HEK293 (cell line): Measurements from ENCODE around the gene PCMT1.

ENCODE experiments used
- BCL11B ChIP-seq: fragments of 450-650 bp; formaldehyde crosslinking; IDR thresholded peaks from 2 replicates; pipeline ENCODE4 v1.5.1; 2016; ENCODE audit warnings: low read depth, missing biosample characterization, missing genetic modification characterization
- HOXD13 ChIP-seq: sonication (generic); formaldehyde crosslinking; IDR thresholded peaks from 2 replicates; pipeline ENCODE4 v1.8.0; 2022; ENCODE audit warnings: missing genetic modification reagents, borderline replicate concordance
- PRDM4 ChIP-seq: fragments of 450-650 bp; formaldehyde crosslinking; IDR thresholded peaks from 2 replicates; pipeline ENCODE4 v1.5.1; 2017; ENCODE audit warnings: missing biosample characterization, missing genetic modification characterization
- SETDB1 ChIP-seq: IDR thresholded peaks from one replicate; pipeline ENCODE4 v1.6.1; 2017; ENCODE audit warnings: mild to moderate bottlenecking, low read length, moderate library complexity, mixed read lengths; ENCODE audit not compliant: insufficient read length
- SP2 ChIP-seq: fragments of 450-650 bp; formaldehyde crosslinking; IDR thresholded peaks from 2 replicates; pipeline ENCODE4 v1.5.1; 2016; ENCODE audit warnings: missing biosample characterization, missing genetic modification characterization
- SP3 ChIP-seq: fragments of 450-650 bp; formaldehyde crosslinking; IDR thresholded peaks from 2 replicates; pipeline ENCODE4 v1.5.1; 2016; ENCODE audit warnings: missing biosample characterization, missing genetic modification characterization
- SP7 ChIP-seq: fragments of 450-650 bp; formaldehyde crosslinking; IDR thresholded peaks from 2 replicates; pipeline ENCODE4 v1.5.1; 2016; ENCODE audit warnings: missing biosample characterization, missing genetic modification characterization
- TRIM28 ChIP-seq: IDR thresholded peaks from 2 replicates; pipeline ENCODE4 v1.6.1; 2011; ENCODE audit warnings: low read length, control low read depth, borderline replicate concordance
- YY2 ChIP-seq: fragments of 450-650 bp; formaldehyde crosslinking; IDR thresholded peaks from 2 replicates; pipeline ENCODE4 v1.5.1; 2016; ENCODE audit warnings: missing biosample characterization, missing genetic modification characterization
- ZEB2 ChIP-seq: fragments of 450-650 bp; formaldehyde crosslinking; IDR thresholded peaks from 2 replicates; pipeline ENCODE4 v1.5.1; 2016; ENCODE audit warnings: missing biosample characterization, missing genetic modification characterization
- ZFP69B ChIP-seq: fragments of 450-650 bp; formaldehyde crosslinking; IDR thresholded peaks from 2 replicates; pipeline ENCODE4 v1.5.1; 2016; ENCODE audit warnings: missing biosample characterization, missing genetic modification characterization
- ZNF184 ChIP-seq: fragments of 450-650 bp; IDR thresholded peaks from 2 replicates; pipeline ENCODE4 v1.5.1; 2018; ENCODE audit warnings: missing biosample characterization, mild to moderate bottlenecking, missing genetic modification characterization
- ZNF2 ChIP-seq: fragments of 450-650 bp; formaldehyde crosslinking; IDR thresholded peaks from 2 replicates; pipeline ENCODE4 v1.5.1; 2016; ENCODE audit warnings: missing biosample characterization, missing genetic modification characterization
- ZNF221 ChIP-seq: fragments of 450-650 bp; formaldehyde crosslinking; IDR thresholded peaks from 2 replicates; pipeline ENCODE4 v1.5.1; 2017; ENCODE audit warnings: missing biosample characterization, missing genetic modification characterization, borderline replicate concordance
- ZNF274 ChIP-seq, 2 experiments: fragments of 200-500 bp in 1 of 2; fragments of 450-650 bp in 1 of 2; sonication (Bioruptor generic) in 1 of 2; formaldehyde crosslinking in 1 of 2; IDR thresholded peaks; 2 replicates each; pipeline versions ENCODE4 v1.5.1 to v1.6.1; 2014 to 2016; ENCODE audit warnings: borderline replicate concordance in 1 of 2, inconsistent platforms in 1 of 2, low read length in 1 of 2, missing biosample characterization in 1 of 2, missing genetic modification characterization in 1 of 2
- ZNF335 ChIP-seq: fragments of 450-650 bp; formaldehyde crosslinking; conservative IDR thresholded peaks from 2 replicates; pipeline ENCODE4 v1.5.1; 2016; ENCODE audit warnings: missing biosample characterization, missing genetic modification characterization
- ZNF341 ChIP-seq: fragments of 450-650 bp; formaldehyde crosslinking; IDR thresholded peaks from 2 replicates; pipeline ENCODE4; 2016; ENCODE audit warnings: low read depth, missing biosample characterization, missing genetic modification characterization
- ZNF555 ChIP-seq: fragments of 450-650 bp; formaldehyde crosslinking; conservative IDR thresholded peaks from 2 replicates; pipeline ENCODE4 v1.5.1; 2017; ENCODE audit warnings: missing biosample characterization, mild to moderate bottlenecking, missing genetic modification characterization, inconsistent platforms
- ZNF664 ChIP-seq: fragments of 450-650 bp; formaldehyde crosslinking; IDR thresholded peaks from 2 replicates; pipeline ENCODE4 v1.5.1; 2016; ENCODE audit warnings: missing biosample characterization, missing genetic modification characterization
- ZNF692 ChIP-seq: fragments of 450-650 bp; formaldehyde crosslinking; IDR thresholded peaks from 2 replicates; pipeline ENCODE4 v1.5.1; 2016; ENCODE audit warnings: missing biosample characterization, missing genetic modification characterization
- ZNF704 ChIP-seq: fragments of 450-650 bp; formaldehyde crosslinking; IDR thresholded peaks from 2 replicates; pipeline ENCODE4 v1.5.1; 2016; ENCODE audit warnings: missing biosample characterization, missing genetic modification characterization
- ZNF791 ChIP-seq: fragments of 450-650 bp; formaldehyde crosslinking; IDR thresholded peaks from 2 replicates; pipeline ENCODE4 v1.5.1; 2016; ENCODE audit warnings: missing biosample characterization, missing genetic modification characterization
- ZNF837 ChIP-seq: fragments of 450-650 bp; formaldehyde crosslinking; IDR thresholded peaks from 2 replicates; pipeline ENCODE4 v1.5.1; 2016; ENCODE audit warnings: missing biosample characterization, missing genetic modification characterization
- ZSCAN23 ChIP-seq: fragments of 450-650 bp; formaldehyde crosslinking; IDR thresholded peaks from 2 replicates; pipeline ENCODE4 v1.5.1; 2016; ENCODE audit warnings: missing biosample characterization, missing genetic modification characterization
- TF ChIP-seq, protein P1 (sequence below): fragments of 450-650 bp; IDR thresholded peaks from 2 replicates; pipeline ENCODE4 v1.5.1; 2018; ENCODE audit warnings: missing biosample characterization, mild to moderate bottlenecking, missing genetic modification characterization
- TF ChIP-seq, protein P2 (sequence below): fragments of 450-650 bp; formaldehyde crosslinking; IDR thresholded peaks from 2 replicates; pipeline ENCODE4 v1.5.1; 2016; ENCODE audit warnings: missing biosample characterization, missing genetic modification characterization
- TF ChIP-seq, protein P3 (sequence below): fragments of 450-650 bp; formaldehyde crosslinking; optimal IDR thresholded peaks from 2 replicates; pipeline ENCODE3; 2016; ENCODE audit warnings: missing biosample characterization, mild to moderate bottlenecking, missing genetic modification characterization
- TF ChIP-seq, protein P4 (sequence below): fragments of 450-650 bp; formaldehyde crosslinking; IDR thresholded peaks from 2 replicates; pipeline ENCODE4 v1.5.1; 2017; ENCODE audit warnings: missing biosample characterization, missing genetic modification characterization

PCMT1 gene

GRCh38 chr6:149746147-149746946, 3.2 kb upstream of the PCMT1 start, which contains the start of gene NUP43 (continued):
- TF ChIP-seq, protein P1, sequence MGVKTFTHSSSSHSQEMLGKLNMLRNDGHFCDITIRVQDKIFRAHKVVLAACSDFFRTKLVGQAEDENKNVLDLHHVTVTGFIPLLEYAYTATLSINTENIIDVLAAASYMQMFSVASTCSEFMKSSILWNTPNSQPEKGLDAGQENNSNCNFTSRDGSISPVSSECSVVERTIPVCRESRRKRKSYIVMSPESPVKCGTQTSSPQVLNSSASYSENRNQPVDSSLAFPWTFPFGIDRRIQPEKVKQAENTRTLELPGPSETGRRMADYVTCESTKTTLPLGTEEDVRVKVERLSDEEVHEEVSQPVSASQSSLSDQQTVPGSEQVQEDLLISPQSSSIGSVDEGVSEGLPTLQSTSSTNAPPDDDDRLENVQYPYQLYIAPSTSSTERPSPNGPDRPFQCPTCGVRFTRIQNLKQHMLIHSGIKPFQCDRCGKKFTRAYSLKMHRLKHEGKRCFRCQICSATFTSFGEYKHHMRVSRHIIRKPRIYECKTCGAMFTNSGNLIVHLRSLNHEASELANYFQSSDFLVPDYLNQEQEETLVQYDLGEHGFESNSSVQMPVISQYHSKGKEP: peak; percentile 20; the same call in 1 of the 2 replicates
- TF ChIP-seq SP2 (tag by site-specific recombination) (peak; percentile 86), TRIM28 (peak; percentile 50; the same call in 1 of the 2 replicates), ZNF664 (tag by site-specific recombination) (no peak), ZSCAN23 (tag by site-specific recombination) (no peak), HOXD13 (peak; percentile 32; the same call in 1 of the 2 replicates), ZNF2 (tag by site-specific recombination) (no peak), YY2 (peak; percentile 58; the same call in 1 of the 2 replicates), ZNF221 (tag by site-specific recombination) (no peak), ZNF837 (tag by site-specific recombination) (no peak), ZEB2 (tag by site-specific recombination) (peak; percentile 57; the same call in 1 of the 2 replicates), BCL11B (tag by site-specific recombination) (no peak), ZNF274 (IDR thresholded peaks at IDR 0.05; ENCODE audit: low read length) (no peak), ZNF274 (tag by site-specific recombination; IDR thresholded peaks at IDR 0.05; ENCODE audit: borderline replicate concordance) (no peak), ZNF704 (tag by site-specific recombination) (no peak), SP3 (tag by site-specific recombination) (peak; percentile 79), PRDM4 (tag by site-specific recombination) (no peak), ZNF555 (tag by site-specific recombination) (no peak), SETDB1 (peak; percentile 51), ZNF335 (tag by site-specific recombination) (peak; percentile 89), ZNF184 (tag by site-specific recombination) (no peak), SP7 (tag by site-specific recombination) (peak; percentile 71; the same call in 1 of the 2 replicates), ZNF341 (tag by site-specific recombination) (peak; percentile 12; the same call in 1 of the 2 replicates), ZNF791 (no peak), ZFP69B (tag by site-specific recombination) (peak; percentile 78; the same call in 1 of the 2 replicates), ZNF692 (tag by site-specific recombination) (peak; percentile 86)
- TF ChIP-seq, protein P2, sequence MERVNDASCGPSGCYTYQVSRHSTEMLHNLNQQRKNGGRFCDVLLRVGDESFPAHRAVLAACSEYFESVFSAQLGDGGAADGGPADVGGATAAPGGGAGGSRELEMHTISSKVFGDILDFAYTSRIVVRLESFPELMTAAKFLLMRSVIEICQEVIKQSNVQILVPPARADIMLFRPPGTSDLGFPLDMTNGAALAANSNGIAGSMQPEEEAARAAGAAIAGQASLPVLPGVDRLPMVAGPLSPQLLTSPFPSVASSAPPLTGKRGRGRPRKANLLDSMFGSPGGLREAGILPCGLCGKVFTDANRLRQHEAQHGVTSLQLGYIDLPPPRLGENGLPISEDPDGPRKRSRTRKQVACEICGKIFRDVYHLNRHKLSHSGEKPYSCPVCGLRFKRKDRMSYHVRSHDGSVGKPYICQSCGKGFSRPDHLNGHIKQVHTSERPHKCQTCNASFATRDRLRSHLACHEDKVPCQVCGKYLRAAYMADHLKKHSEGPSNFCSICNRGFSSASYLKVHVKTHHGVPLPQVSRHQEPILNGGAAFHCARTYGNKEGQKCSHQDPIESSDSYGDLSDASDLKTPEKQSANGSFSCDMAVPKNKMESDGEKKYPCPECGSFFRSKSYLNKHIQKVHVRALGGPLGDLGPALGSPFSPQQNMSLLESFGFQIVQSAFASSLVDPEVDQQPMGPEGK: peak; percentile 40; the same call in 1 of the 2 replicates
- TF ChIP-seq, protein P3, sequence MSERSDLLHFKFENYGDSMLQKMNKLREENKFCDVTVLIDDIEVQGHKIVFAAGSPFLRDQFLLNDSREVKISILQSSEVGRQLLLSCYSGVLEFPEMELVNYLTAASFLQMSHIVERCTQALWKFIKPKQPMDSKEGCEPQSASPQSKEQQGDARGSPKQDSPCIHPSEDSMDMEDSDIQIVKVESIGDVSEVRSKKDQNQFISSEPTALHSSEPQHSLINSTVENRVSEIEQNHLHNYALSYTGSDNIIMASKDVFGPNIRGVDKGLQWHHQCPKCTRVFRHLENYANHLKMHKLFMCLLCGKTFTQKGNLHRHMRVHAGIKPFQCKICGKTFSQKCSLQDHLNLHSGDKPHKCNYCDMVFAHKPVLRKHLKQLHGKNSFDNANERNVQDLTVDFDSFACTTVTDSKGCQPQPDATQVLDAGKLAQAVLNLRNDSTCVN (tag by site-specific recombination): peak; percentile 68
- TF ChIP-seq, protein P4, sequence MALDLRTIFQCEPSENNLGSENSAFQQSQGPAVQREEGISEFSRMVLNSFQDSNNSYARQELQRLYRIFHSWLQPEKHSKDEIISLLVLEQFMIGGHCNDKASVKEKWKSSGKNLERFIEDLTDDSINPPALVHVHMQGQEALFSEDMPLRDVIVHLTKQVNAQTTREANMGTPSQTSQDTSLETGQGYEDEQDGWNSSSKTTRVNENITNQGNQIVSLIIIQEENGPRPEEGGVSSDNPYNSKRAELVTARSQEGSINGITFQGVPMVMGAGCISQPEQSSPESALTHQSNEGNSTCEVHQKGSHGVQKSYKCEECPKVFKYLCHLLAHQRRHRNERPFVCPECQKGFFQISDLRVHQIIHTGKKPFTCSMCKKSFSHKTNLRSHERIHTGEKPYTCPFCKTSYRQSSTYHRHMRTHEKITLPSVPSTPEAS (tag by site-specific recombination): no peak
